ENCODE results near the gene NTM.

DNA sequence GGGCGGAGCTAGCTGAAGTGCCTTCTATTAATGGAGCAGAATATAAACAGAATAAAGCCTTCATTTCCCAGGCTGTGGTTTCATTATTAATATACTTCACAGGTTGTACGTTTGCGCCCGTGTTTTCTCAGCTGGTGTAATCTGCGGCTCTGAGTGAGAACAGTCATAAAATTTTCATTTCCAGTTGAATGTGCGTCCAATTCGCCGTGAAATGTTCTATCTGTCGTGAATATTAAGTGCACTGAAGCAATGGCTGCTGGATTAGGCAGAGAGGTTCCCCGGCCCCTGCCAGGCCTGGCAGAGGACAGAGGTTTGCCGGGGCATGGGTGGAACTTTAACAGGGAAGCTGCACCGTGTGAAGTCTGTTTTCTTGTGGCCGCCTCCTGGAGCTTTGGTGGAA, 874.4 kb downstream of the NTM start:
- TF ChIP-seq POLR2AphosphoS5 (IDR thresholded peaks at IDR 0.05; ENCODE audit: low read depth, low read length) = no peak
- no peak for TF ChIP-seq TAF1 (IDR thresholded peaks at IDR 0.05; ENCODE audit: low read depth, low read length)
- TF ChIP-seq POLR2A (IDR thresholded peaks at IDR 0.05; ENCODE audit: low read depth, low read length) = no peak
- no peak for TF ChIP-seq SPI1 (IDR thresholded peaks at IDR 0.05; ENCODE audit: low read depth, low read length)
- no peak for TF ChIP-seq POU2F2 (IDR thresholded peaks at IDR 0.05; ENCODE audit: low read depth, low read length)
- TF ChIP-seq PAX5 (IDR thresholded peaks at IDR 0.05; ENCODE audit: insufficient read depth, low read length, severe bottlenecking) = no peak

Measured in GM12891 (cell line).